ENCODE measurements around the gene PLCXD3. TPM values are rescaled to one million over a fixed set of nuclear protein-coding genes. Genes with fewer than 3 reads are reported as not detected.
"Not testable (repeated sequence)": the region's sequence is repeated elsewhere in the genome, so short reads cannot be mapped to it uniquely, and the experiment has no call there.

Gene PLCXD3
- total RNA-seq, 1 donor, result not detected

GRCh38 chr5:41363343-41363986, 146.9 kb downstream of the PLCXD3 start:
- DNase-seq (ENCODE audit: low read depth in 2 of 3, low spot score in 2 of 3), result no peak

GRCh38 chr5:41356786-41357185, 153.6 kb downstream of the PLCXD3 start:
- DNase-seq (ENCODE audit: low read depth in 2 of 3, low spot score in 2 of 3), result no peak

DNA sequence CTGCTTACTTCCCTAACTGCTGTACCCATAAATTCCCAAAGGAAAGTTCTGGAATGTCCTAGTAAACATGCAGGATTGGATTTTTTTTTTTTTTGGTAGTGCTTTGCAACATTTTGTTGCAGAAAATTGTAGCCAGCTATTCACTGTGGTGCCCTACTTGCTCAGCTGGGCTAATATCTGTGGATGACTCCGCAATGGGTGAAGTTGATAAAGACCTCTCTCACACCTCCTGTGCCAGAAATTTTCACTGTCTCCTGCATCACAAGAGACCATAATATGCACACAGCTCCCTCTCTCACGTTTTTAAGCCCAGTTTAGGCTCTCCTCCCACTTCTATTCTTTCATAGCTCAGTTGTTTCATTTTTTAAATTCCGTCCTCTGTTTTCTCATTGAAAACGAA, 160.6 kb downstream of the PLCXD3 start:
- no peak for DNase-seq (ENCODE audit: low read depth in 2 of 3, low spot score in 2 of 3)

DNA sequence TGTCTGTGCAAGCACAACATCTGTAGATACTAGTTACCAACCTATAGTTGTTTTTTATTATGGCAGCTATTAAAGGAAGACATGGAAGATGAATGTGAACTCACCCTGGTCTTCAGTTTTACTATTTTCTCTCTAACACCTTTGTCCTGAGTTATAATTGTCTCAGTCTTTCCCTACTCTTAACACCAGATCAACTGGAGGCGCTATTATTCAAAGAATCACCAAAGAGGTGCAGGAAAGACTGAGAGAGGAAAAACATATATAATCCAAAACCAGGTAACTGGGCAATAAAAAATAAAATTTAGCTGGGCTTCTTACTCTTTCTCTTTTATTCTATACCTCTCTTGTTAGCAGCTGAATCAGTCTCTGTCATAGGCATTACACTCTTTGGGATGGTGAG, 162.8 kb downstream of the PLCXD3 start:
- DNase-seq (ENCODE audit: low read depth in 2 of 3, low spot score in 2 of 3), result no peak

DNA sequence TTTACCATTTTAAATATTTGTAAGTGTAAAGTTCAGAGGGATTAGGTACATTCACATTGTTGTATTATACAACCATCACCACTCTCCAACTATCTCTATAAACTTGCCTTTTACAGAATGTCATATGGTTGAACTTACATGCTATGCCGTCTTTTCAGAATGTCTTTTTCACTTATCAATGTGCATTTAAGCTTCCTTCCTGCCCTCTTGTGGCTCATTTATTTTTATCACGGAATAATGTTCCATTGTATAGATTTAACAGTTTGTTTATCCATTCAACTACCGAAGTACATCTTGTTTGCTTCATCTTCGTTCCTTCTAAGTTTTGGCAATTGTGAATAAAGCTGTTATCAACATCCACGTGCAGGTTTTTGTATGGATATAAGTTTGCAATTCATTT, 163.8 kb downstream of the PLCXD3 start:
- no peak for DNase-seq (ENCODE audit: low read depth in 2 of 3, low spot score in 2 of 3)

DNA sequence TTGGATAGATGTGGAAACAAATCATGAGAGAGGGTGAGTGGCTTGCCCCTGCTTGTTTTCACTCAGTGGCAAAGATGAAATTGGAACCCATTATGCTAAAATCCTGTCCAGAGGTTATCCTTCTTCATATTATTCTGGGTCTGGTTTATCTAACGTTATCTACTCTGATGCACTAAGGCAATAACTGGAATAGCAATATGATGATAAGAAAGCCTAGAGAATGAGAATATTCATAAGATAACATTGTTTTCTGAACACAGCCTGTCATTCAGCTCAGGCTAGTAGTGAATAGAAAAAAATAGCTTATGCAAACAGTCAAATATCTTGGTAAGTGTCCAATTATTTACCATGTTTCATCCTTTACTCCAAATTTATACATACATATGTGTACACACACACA, 165.1 kb downstream of the PLCXD3 start:
- no peak for DNase-seq (ENCODE audit: low read depth in 2 of 3, low spot score in 2 of 3)

DNA sequence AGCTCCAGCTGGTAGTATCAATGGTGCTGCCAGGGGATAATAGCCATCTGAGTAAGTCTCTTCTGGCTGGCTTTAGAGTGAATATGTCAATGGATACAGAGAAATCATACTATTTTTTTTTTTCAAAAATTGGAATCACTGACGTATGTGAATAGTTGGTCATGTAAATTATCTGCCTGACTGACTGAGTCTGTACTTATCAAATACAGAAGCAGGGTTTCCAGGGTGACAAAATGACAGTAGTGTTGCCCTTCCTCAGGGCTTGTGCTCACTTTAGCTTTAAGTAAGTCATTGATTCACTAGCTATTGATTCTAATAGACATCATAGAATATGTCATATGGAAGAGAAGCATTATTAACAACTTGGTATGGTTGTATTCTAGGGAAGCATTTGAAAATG, 171.1 kb downstream of the PLCXD3 start:
- no peak for DNase-seq (ENCODE audit: low read depth in 2 of 3, low spot score in 2 of 3)

DNA sequence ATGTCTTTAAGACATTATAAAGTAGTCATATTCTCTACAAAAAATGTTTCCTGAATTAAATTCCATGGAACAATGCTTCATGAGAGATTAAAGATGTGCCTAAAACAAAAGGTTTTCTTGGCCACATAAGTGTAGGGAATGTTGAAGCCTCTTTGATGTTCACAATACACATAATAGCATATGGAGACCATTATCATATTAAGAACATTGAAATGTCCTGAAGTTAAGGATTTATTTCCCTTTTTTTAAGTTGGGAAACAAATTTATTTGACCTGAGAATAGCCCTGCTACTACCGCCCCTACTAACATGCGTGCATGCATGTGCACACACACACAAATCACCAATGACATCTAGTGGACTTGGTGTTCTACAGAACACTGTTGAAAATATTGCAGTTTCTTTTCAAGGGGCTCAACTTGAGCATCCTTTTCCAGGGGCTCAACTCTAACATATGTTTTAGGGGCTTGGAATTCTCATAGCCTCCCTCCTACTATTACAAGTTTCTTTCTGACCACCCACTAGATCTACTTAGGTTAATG, 172.2 kb downstream of the PLCXD3 start:
- DNase-seq (ENCODE audit: low read depth in 2 of 3, low spot score in 2 of 3), result no peak

DNA sequence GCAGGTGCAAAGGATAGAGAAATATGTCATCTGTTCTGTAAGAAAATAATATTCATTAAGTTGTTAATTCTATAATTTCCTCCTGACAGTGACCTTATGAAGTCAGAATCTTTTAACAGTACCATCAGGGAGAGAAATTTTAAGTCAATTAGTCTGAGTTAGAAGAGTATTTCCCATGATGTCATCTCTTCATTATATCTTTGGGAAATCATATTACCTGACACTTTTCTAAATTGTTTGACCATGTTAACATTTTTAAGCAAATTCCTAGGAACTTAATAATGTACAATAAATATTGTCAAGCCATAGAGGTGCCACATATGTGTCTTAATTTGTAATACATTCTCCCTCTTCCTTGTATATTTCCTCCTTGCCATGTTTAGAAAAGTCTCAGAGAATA, 172.7 kb downstream of the PLCXD3 start:
- DNase-seq (ENCODE audit: low read depth in 2 of 3, low spot score in 2 of 3), result no peak

DNA sequence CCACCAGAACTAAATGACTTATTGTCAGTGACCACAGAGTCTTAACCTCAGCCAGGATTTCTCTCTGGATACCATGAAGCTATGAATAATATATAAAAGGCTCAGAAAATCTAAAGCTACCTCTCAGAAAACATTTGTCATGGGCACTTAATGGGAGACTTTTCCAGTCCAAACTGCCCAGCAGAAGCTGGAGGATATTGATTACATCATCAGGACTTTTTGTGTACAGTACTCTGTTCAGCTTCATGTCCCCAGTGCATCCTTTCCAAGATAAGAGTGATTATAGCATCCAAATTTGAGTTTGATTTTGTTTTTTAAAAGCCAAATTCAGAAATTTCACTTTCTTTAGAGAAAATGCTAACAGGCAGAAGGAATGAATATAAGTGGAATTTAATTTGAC, 173.2 kb downstream of the PLCXD3 start:
- no peak for DNase-seq (ENCODE audit: low read depth in 2 of 3, low spot score in 2 of 3)

DNA sequence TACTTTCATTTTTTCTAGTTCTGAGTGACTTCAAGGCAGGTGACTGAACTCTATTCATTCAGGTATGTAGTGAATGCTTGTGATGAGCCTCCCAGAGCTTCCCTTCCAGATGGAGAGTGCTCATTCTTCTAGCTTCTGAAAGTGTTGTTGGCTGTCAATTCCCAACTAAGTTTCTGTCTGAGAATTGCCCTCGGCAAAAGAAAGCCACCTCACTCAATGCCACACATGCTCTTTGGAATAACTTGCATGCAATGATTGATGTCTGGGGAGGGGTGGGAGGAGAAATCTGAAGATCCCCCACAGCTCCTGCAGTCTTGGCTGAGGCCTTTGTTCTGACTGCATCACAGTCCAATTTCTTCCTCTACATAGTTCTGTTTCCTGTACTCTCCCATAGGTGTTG, 173.9 kb downstream of the PLCXD3 start:
- DNase-seq (ENCODE audit: low read depth in 2 of 3, low spot score in 2 of 3), result no peak

GRCh38 chr5:41335596-41336181, 174.7 kb downstream of the PLCXD3 start:
- DNase-seq (ENCODE audit: low read depth in 2 of 3, low spot score in 2 of 3), result no peak

GRCh38 chr5:41334758-41335157, 175.6 kb downstream of the PLCXD3 start:
- DNase-seq (ENCODE audit: low read depth in 2 of 3, low spot score in 2 of 3), result no peak

DNA sequence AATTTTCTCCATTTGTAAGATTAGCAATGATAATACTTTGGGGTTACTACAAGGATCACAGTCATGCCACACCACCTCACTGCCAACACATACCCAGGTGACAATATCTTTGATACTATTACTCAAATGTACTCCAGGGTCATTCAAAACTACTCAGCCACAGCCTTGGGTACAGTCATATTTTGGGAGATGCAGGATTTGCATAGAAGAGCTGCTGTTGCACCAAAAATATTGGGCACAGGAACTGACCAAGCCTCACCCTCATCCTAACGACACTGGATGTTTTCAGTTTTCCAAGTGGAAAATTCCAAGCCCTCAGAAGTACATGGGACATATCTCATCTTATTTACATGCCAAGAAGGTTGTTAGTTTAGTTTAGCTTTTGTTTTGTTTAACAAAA, 176.2 kb downstream of the PLCXD3 start:
- DNase-seq (ENCODE audit: low read depth in 2 of 3, low spot score in 2 of 3), result no peak

GRCh38 chr5:41325074-41325473, 185.3 kb downstream of the PLCXD3 start:
- no peak for DNase-seq (ENCODE audit: low read depth in 2 of 3, low spot score in 2 of 3)

- DNase-seq (ENCODE audit: low read depth in 2 of 3, low spot score in 2 of 3), result not testable (repeated sequence)
These were observed 187.6 kb downstream of the PLCXD3 start for GRCh38 chr5:41322826-41323225.

- no peak for DNase-seq (ENCODE audit: low read depth in 2 of 3, low spot score in 2 of 3)
These were observed 197.8 kb downstream of the PLCXD3 start for GRCh38 chr5:41312478-41313060.

GRCh38 chr5:41312066-41312465, 198.3 kb downstream of the PLCXD3 start:
- no peak for DNase-seq (ENCODE audit: low read depth in 2 of 3, low spot score in 2 of 3)

DNA sequence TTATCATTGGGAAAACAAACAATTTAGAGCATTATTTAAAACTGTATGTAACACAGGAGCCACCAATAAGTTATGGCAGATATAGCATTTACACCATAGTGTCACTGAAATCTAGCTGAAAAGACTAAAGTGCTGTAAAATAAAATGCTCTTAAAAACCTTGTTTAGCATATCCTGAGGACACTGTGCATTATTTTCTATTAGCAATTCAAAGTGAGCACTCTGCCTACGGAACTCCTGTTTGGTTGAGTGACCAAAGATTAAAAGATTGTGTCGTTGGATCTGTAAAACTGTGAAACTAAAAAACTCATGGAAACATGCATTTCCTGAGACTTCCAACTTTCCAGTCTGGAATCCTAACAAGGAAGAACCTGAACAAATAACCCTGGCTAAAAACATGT, 201.1 kb downstream of the PLCXD3 start:
- no peak for DNase-seq (ENCODE audit: low read depth in 2 of 3, low spot score in 2 of 3)

- DNase-seq (ENCODE audit: low read depth in 2 of 3, low spot score in 2 of 3), result no peak
These were observed 204.4 kb downstream of the PLCXD3 start for GRCh38 chr5:41306005-41306404.

- DNase-seq (ENCODE audit: low read depth in 2 of 3, low spot score in 2 of 3), result no peak
These were observed 205.3 kb downstream of the PLCXD3 start for GRCh38 chr5:41305056-41305455.

- DNase-seq (ENCODE audit: low read depth in 2 of 3, low spot score in 2 of 3), result no peak
These were observed 214.3 kb downstream of the PLCXD3 start for GRCh38 chr5:41296066-41296465.
